ENCODE results near the gene LYPD8.
"Not testable (repeated sequence)": the region's sequence is repeated elsewhere in the genome, so short reads cannot be mapped to it uniquely, and the experiment has no call there.

GRCh38 chr1:248803501-248803900, 47.9 kb upstream of the LYPD8 start:
- TF ChIP-seq, protein P1, sequence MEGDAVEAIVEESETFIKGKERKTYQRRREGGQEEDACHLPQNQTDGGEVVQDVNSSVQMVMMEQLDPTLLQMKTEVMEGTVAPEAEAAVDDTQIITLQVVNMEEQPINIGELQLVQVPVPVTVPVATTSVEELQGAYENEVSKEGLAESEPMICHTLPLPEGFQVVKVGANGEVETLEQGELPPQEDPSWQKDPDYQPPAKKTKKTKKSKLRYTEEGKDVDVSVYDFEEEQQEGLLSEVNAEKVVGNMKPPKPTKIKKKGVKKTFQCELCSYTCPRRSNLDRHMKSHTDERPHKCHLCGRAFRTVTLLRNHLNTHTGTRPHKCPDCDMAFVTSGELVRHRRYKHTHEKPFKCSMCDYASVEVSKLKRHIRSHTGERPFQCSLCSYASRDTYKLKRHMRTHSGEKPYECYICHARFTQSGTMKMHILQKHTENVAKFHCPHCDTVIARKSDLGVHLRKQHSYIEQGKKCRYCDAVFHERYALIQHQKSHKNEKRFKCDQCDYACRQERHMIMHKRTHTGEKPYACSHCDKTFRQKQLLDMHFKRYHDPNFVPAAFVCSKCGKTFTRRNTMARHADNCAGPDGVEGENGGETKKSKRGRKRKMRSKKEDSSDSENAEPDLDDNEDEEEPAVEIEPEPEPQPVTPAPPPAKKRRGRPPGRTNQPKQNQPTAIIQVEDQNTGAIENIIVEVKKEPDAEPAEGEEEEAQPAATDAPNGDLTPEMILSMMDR (IDR thresholded peaks at IDR 0.05) = not testable (repeated sequence)
- TF ChIP-seq EP300 (IDR thresholded peaks at IDR 0.05) = not testable (repeated sequence)
